ENCODE measurements around the gene PIK3CA. TPM values are rescaled to one million over a fixed set of nuclear protein-coding genes. Genes with fewer than 3 reads are reported as not detected.

Gene PIK3CA
- total RNA-seq, 1 experiment from 2014 or later = 12.0 TPM

GRCh38 chr3:179223548-179223947, 75.4 kb downstream of the PIK3CA start:
- no peaks in the 10 kb centered on the region for H3K27me3 Mint-ChIP-seq (ENCODE audit: low read depth)
- Histone ChIP-seq H3K9ac (ENCODE audit: extremely low read depth, insufficient read length, low read length) (no peak overlapping the region), H2AFZ (ENCODE audit: low read length) (no peak overlapping the region), H2BK20ac (ENCODE audit: low read depth, low read length, poor library complexity, severe bottlenecking) (no peak overlapping the region), H3K9me3 (ENCODE audit: control insufficient read depth, low read depth, low read length) (no peaks in the 10 kb centered on the region), H3K79me1 (ENCODE audit: insufficient read depth, low read depth, low read length, poor library complexity, severe bottlenecking) (no peaks in the 10 kb centered on the region), H2AK5ac (ENCODE audit: insufficient read length, low read length) (no peak overlapping the region), H3K4me2 (ENCODE audit: insufficient read depth, insufficient read length, low read length) (no peak overlapping the region), H3K14ac (ENCODE audit: insufficient read depth, low read length) (no peak overlapping the region), H4K91ac (ENCODE audit: insufficient read length, low read depth, low read length) (no peak overlapping the region), H2BK5ac (ENCODE audit: insufficient read length, low read length) (no peak overlapping the region), H2BK12ac (ENCODE audit: insufficient read length, low read depth, low read length) (no peak overlapping the region), H3T11ph (ENCODE audit: low read length) (no peak overlapping the region), H3K4ac (ENCODE audit: low read depth, low read length) (no peak overlapping the region), H3K27me3 (ENCODE audit: insufficient read depth, low read length) (no peaks in the 10 kb centered on the region), H2BK15ac (ENCODE audit: low read depth, low read length) (no peak overlapping the region), H3K23me2 (ENCODE audit: insufficient read length, low read depth, low read length, poor library complexity, severe bottlenecking) (no peaks in the 10 kb centered on the region), H3K23ac (ENCODE audit: insufficient read length, low read depth, low read length) (no peak overlapping the region), H4K20me1 (ENCODE audit: control insufficient read depth, insufficient read depth, insufficient read length) (no peaks in the 10 kb centered on the region), H3K4me1 (ENCODE audit: insufficient read depth, low read length) (no peaks in the 10 kb centered on the region), H4K8ac (replicated peaks; ENCODE audit: insufficient read length, low read depth, low read length) (no peak overlapping the region), H3K56ac (ENCODE audit: insufficient read length, low read depth, low read length) (no peak overlapping the region), H2BK120ac (ENCODE audit: low read depth, low read length, poor library complexity, severe bottlenecking) (no peak overlapping the region), H3K79me2 (ENCODE audit: insufficient read depth, low read length) (no peaks in the 10 kb centered on the region), H3K18ac (ENCODE audit: insufficient read length, low read depth, low read length) (no peak overlapping the region), H4K5ac (ENCODE audit: insufficient read length, low read depth, low read length) (no peak overlapping the region), H3K27ac (ENCODE audit: insufficient read length, low read depth, low read length) (no peak overlapping the region)
- H3K4me3 Mint-ChIP-seq = no peak overlapping the region
- H3K9me3 Mint-ChIP-seq = no peaks in the 10 kb centered on the region
- peaks cover 6 to 14% of the 10 kb centered on the region in 2 experiments; a peak in 3 of 4 replicates for H3K4me1 Mint-ChIP-seq
- DNase-seq = no peak
- no CpG with 5 or more reads among the region's 2 CpGs for WGBS (ENCODE audit: extremely low coverage, insufficient read length, low lambda C conversion rate)
- peak overlapping the region in 1 of 3 experiments; percentile 20; a peak in 1 of 7 replicates for H3K27ac Mint-ChIP-seq
- peaks cover 4 to 18% (median 13%) of the 10 kb centered on the region in 3 experiments for H3K36me3 Mint-ChIP-seq (ENCODE audit: insufficient read depth in 1 of 3, low read depth in 3 of 3)
- TF ChIP-seq CTCF (conservative IDR thresholded peaks at IDR 0.05) = no peak

Data from H9 (cell line).